Neural crest cell (in vitro differentiated cells): ENCODE data around the gene FUT7. TPM values are rescaled to one million over a fixed set of nuclear protein-coding genes. Genes with fewer than 3 reads are reported as not detected.

Source experiments
- DNase-seq: peaks from one replicate; pipeline ENCODE4 v3.0.0; 2021; ENCODE audit warnings: low read depth, mixed read lengths, low spot score
- H3K27ac Mint-ChIP-seq: one replicate; pipeline ENCODE4 v1.8.0; 2021; ENCODE audit warnings: mild to moderate bottlenecking, mixed read lengths; ENCODE audit not compliant: unreplicated experiment
- H3K27me3 Mint-ChIP-seq: 2 replicates; pipeline ENCODE4 v1.8.0; 2021; ENCODE audit warnings: low read depth, mild to moderate bottlenecking, mixed read lengths
- H3K36me3 Mint-ChIP-seq: 2 replicates; pipeline ENCODE4 v1.8.0; 2021; ENCODE audit warnings: low read depth, mild to moderate bottlenecking, mixed read lengths
- H3K4me1 Mint-ChIP-seq: 2 replicates; pipeline ENCODE4 v1.8.0; 2021; ENCODE audit warnings: mixed read lengths
- H3K4me3 Mint-ChIP-seq: one replicate; pipeline ENCODE4 v1.8.0; 2021; ENCODE audit warnings: mild to moderate bottlenecking, mixed read lengths
- H3K9me3 Mint-ChIP-seq: 2 replicates; pipeline ENCODE4 v1.8.0; 2021; ENCODE audit warnings: mixed read lengths
- total RNA-seq: library from RNA; stranded (reverse); gene quantifications from 2 replicates; pipeline ENCODE4 v1.2.1, GENCODE V29; 2021
- TF ChIP-seq, protein P1 (sequence below): fragments of 200-600 bp; sonication (generic); conservative IDR thresholded peaks from 2 replicates; pipeline ENCODE4 v1.5.0; 2021; ENCODE audit warnings: antibody characterized with exemption, mild to moderate bottlenecking

The FUT7 gene
- total RNA-seq, 1 donor from 2014 or later, result not detected

DNA sequence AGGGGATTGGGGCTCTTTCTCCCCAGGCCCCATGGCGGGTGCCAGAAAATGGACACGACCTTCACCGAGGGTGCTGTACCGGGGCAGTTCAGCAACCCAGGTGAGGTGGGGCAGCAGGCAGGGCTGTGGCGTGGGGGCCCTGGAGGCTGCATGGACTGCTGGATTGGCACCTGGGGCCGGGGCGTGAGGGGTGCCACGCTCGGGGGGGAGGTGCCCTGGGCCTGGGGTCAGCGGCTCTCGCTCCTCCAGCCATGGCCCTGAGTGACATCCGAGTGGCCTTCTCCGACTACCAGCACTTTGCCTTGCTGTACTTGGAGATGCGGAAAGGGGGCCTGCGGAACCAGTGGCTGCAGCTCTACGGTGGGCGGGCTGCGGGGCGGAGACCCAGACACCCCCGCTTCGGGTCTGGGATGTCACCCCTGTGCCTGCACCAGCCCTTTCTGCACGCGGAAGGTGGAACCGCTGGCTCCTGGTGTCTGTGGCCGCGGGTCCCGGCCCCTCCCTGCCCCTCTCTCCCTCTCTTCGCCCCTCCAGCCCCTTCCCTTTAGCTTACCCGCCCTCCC, 47.3 kb downstream of the FUT7 start:
- no peaks in the 10 kb centered on the region for H3K9me3 Mint-ChIP-seq
- peaks cover 8% of the 10 kb centered on the region for H3K4me1 Mint-ChIP-seq
- H3K4me3 Mint-ChIP-seq, result no peak overlapping the region
- no peak for DNase-seq
- no peak overlapping the region for H3K27ac Mint-ChIP-seq
- H3K27me3 Mint-ChIP-seq, result no peaks in the 10 kb centered on the region
- no peaks in the 10 kb centered on the region for H3K36me3 Mint-ChIP-seq
- TF ChIP-seq, protein P1, sequence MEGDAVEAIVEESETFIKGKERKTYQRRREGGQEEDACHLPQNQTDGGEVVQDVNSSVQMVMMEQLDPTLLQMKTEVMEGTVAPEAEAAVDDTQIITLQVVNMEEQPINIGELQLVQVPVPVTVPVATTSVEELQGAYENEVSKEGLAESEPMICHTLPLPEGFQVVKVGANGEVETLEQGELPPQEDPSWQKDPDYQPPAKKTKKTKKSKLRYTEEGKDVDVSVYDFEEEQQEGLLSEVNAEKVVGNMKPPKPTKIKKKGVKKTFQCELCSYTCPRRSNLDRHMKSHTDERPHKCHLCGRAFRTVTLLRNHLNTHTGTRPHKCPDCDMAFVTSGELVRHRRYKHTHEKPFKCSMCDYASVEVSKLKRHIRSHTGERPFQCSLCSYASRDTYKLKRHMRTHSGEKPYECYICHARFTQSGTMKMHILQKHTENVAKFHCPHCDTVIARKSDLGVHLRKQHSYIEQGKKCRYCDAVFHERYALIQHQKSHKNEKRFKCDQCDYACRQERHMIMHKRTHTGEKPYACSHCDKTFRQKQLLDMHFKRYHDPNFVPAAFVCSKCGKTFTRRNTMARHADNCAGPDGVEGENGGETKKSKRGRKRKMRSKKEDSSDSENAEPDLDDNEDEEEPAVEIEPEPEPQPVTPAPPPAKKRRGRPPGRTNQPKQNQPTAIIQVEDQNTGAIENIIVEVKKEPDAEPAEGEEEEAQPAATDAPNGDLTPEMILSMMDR, result no peak

- H3K4me1 Mint-ChIP-seq, result peaks cover 8% of the 10 kb centered on the region
- no peaks in the 10 kb centered on the region for H3K27me3 Mint-ChIP-seq
- H3K9me3 Mint-ChIP-seq, result no peaks in the 10 kb centered on the region
- no peak for DNase-seq
- TF ChIP-seq, protein P1, result no peak
- no peaks in the 10 kb centered on the region for H3K36me3 Mint-ChIP-seq
- H3K27ac Mint-ChIP-seq, result no peak overlapping the region
- no peak overlapping the region for H3K4me3 Mint-ChIP-seq
Observed at GRCh38 chr9:136983656-136984314, 48.1 kb downstream of the FUT7 start.

DNA sequence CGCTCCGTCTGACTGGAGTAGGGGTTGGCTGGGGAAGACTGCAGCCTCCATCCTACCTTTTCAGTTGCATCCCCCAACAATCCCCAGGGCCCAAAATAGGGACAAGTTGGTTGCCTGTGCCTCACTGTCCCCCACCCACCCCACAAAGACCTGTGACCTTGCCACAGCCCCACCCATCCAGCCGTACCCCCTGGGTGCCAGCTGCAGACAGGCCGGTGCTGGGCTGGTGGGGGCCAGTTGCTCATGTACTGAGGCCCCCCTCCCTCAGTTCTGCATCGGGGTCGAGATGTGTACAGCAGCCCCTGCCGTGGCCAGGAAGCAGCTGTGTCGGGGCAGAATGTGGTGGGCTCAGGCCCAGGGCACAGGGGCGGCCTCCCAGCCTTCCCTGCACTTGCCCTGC, 48.7 kb downstream of the FUT7 start:
- H3K27ac Mint-ChIP-seq, result no peak overlapping the region
- H3K9me3 Mint-ChIP-seq, result no peaks in the 10 kb centered on the region
- TF ChIP-seq, protein P1, result no peak
- DNase-seq, result no peak
- H3K4me1 Mint-ChIP-seq, result peaks cover 8% of the 10 kb centered on the region
- no peaks in the 10 kb centered on the region for H3K36me3 Mint-ChIP-seq
- H3K27me3 Mint-ChIP-seq, result no peaks in the 10 kb centered on the region
- no peak overlapping the region for H3K4me3 Mint-ChIP-seq

DNA sequence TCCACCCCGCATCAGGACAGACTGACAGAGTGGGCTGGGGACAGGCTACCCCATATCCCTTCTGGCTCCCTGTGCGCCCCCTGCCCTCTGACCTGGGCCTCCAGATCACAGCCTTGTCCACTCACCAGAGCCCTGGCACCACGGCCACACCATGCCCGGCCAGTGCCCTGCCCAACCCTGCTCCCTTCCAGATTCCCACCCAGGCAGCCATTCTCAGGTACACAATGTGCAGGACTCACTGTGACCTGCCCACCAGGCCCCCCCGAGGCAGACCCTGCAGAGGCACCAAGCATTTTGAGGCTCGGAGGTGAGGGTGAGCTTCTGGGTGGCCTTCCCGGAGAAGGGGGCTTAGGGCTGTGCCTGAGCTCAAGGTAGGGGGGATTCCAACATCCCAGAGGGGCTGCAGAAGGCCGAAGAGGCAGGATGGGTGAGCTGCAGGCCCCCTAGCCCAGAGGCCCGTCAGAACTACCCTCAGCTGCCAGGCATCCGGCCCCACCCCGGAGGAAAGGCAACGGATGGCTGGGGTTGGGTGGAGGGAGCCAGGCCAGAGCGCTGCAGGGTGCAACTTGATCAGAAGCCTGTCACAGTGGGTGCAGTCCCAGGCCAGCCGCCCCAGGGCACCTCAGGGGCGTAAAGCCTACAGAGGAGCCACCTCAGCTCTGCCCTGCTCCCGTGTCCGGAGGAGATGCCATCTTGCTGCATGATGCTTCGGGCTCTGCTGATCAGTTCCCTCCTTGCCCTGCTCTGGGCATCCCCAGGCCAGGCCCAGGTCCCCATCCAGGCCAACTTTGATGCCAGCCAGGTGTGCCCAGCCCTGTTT, 49.4 kb downstream of the FUT7 start, which contains the start of gene LCNL1:
Gene LCNL1, plus strand, starts transcription at position 762 of the 820 bp plus-strand sequence. CDS start 594 bp downstream, outside the sequence.
- peaks cover 8% of the 10 kb centered on the region for H3K4me1 Mint-ChIP-seq
- no peak for DNase-seq
- no peak within 1 kb of the TSS for H3K27ac Mint-ChIP-seq
- TF ChIP-seq, protein P1, result no peak
- H3K36me3 Mint-ChIP-seq, result no peaks in the 10 kb centered on the region
- H3K27me3 Mint-ChIP-seq, result peaks cover 4% of the 10 kb centered on the region
- H3K4me3 Mint-ChIP-seq, result no peak within 1 kb of the TSS
- no peaks in the 10 kb centered on the region for H3K9me3 Mint-ChIP-seq

GRCh38 chr9:136981588-136982231, 50.2 kb downstream of the FUT7 start:
- Mint-ChIP-seq H3K36me3 (no peaks in the 10 kb centered on the region), H3K9me3 (no peaks in the 10 kb centered on the region), H3K27me3 (peaks cover 7% of the 10 kb centered on the region), H3K27ac (no peak overlapping the region), H3K4me1 (peaks cover 8% of the 10 kb centered on the region), H3K4me3 (no peak overlapping the region)
- TF ChIP-seq, protein P1, result no peak
- no peak for DNase-seq
